SK-N-SH treated with all-trans-retinoic acid at 6 μM for 48 hours (cell line): ENCODE measurements around the gene TTC23.

Experiments
- ARNTL ChIP-seq: fragments of 450-650 bp; formaldehyde crosslinking; IDR thresholded peaks from 2 replicates; pipeline ENCODE4 v1.5.0; 2020; ENCODE audit warnings: low read depth, mild to moderate bottlenecking, moderate library complexity, borderline replicate concordance
- CSDC2 ChIP-seq: fragments of 250-450 bp; sonication (Bioruptor Pico); IDR thresholded peaks from 2 replicates; pipeline ENCODE4 v1.5.0; 2020; ENCODE audit warnings: mild to moderate bottlenecking, moderate library complexity
- ESRRG ChIP-seq: fragments of 250-450 bp; sonication (Bioruptor Pico); IDR thresholded peaks from 2 replicates; pipeline ENCODE4 v1.6.1; 2021; ENCODE audit warnings: mild to moderate bottlenecking
- GLIS3 ChIP-seq: fragments of 250-450 bp; sonication (Bioruptor Pico); IDR thresholded peaks from 2 replicates; pipeline ENCODE4 v1.5.0; 2020; ENCODE audit warnings: mild to moderate bottlenecking, moderate library complexity
- TCF4 ChIP-seq: fragments of 250-450 bp; sonication (Bioruptor Pico); IDR thresholded peaks from 2 replicates; pipeline ENCODE4 v1.8.0; 2021; ENCODE audit warnings: mild to moderate bottlenecking, moderate library complexity, borderline replicate concordance

GRCh38 chr15:99098991-99099390 is 150.4 kb downstream of the TTC23 start:
- TF ChIP-seq TCF4 (CRISPR knock-in tag): no peak
- no peak for TF ChIP-seq ARNTL (CRISPR knock-in tag)
- no peak for TF ChIP-seq CSDC2 (CRISPR knock-in tag)
- no peak for TF ChIP-seq GLIS3 (CRISPR knock-in tag)
- TF ChIP-seq ESRRG (CRISPR knock-in tag): no peak
